ENCODE measurements around the gene SLC35E2B.
"Not testable (repeated sequence)": the region's sequence is repeated elsewhere in the genome, so short reads cannot be mapped to it uniquely, and the experiment has no call there.

DNA sequence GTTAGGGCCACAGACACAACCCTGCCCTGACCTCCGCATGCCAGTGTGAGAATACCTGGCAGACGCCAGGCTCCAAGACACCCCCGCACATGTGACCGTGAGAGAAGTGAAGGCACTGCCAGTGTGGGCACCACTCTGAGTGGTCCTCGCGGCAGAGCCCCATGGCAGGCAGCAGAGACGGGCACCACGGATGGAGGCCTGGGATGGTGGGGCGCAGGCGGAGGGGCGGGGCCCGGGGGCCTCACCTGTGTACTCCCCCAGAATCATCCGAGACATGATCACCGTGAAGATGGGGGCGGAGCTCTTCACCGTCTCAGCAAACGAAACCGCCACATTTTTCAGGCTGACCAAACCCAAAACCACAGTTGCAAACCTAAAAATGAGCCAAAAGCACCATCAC, 17.4 kb downstream of the SLC35E2B start:
- not testable (repeated sequence) for TF ChIP-seq CBX5 (IDR thresholded peaks at IDR 0.05; ENCODE audit: low read depth, low read length); TAF1 (IDR thresholded peaks at IDR 0.05; ENCODE audit: low read depth, low read length); POLR2A (IDR thresholded peaks at IDR 0.05; ENCODE audit: control extremely low read depth in 1 of 2, low read depth in 2 of 2, low read length in 2 of 2)

All from H1 (cell line).